ENCODE results near the gene CDK7.

DNA sequence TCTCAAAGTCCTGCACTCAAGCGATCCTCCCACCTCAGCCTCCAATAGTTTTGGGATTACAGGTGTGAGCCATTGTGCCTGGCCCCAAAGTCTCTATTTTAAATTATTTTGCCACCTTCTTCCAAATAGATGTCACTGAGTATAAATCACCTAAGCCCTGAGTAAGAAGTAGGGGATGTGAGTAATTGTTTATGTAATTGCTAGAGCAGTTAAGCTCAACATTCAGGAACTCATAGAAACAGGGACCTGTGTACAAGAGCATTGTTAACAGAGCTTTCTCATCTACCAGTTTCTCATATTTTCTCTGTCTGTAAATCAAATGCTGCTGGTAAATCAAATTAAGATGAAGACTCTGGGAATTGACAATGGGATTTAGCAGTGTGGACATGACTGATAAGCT lies 26.3 kb downstream of the CDK7 start:
- TF ChIP-seq, protein P1, sequence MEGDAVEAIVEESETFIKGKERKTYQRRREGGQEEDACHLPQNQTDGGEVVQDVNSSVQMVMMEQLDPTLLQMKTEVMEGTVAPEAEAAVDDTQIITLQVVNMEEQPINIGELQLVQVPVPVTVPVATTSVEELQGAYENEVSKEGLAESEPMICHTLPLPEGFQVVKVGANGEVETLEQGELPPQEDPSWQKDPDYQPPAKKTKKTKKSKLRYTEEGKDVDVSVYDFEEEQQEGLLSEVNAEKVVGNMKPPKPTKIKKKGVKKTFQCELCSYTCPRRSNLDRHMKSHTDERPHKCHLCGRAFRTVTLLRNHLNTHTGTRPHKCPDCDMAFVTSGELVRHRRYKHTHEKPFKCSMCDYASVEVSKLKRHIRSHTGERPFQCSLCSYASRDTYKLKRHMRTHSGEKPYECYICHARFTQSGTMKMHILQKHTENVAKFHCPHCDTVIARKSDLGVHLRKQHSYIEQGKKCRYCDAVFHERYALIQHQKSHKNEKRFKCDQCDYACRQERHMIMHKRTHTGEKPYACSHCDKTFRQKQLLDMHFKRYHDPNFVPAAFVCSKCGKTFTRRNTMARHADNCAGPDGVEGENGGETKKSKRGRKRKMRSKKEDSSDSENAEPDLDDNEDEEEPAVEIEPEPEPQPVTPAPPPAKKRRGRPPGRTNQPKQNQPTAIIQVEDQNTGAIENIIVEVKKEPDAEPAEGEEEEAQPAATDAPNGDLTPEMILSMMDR (optimal IDR thresholded peaks at IDR 0.05 in 1 of 3, IDR thresholded peaks at IDR 0.05 in 1 of 3, conservative IDR thresholded peaks at IDR 0.05 in 1 of 3; ENCODE audit: extremely low read depth in 1 of 3, insufficient read depth in 2 of 3, low read length in 3 of 3), result no peak
- no peak for TF ChIP-seq EZH2 (IDR thresholded peaks at IDR 0.05; ENCODE audit: low read length)
